22Rv1 (cell line): Measurements from ENCODE around the gene IFNG.
A peak's percentile ranks its signal among the peaks of the same experiment; 100 is the strongest.

ENCODE experiments used
- H3K27ac ChIP-seq: fragments of 450-650 bp; 2 replicates; pipeline ENCODE4 v1.5.1; 2017
- CTCF ChIP-seq: fragments of 450-650 bp; IDR thresholded peaks from 2 replicates; pipeline ENCODE4 v1.5.1; 2017; ENCODE audit warnings: mild to moderate bottlenecking
- ZFX ChIP-seq: fragments of 450-650 bp; IDR thresholded peaks from 2 replicates; pipeline ENCODE4 v1.6.1; 2017; ENCODE audit warnings: antibody characterized with exemption, borderline replicate concordance

IFNG gene

GRCh38 chr12:68166317-68166831, 6.8 kb upstream of the IFNG start:
- H3K27ac ChIP-seq = no peak overlapping the region
- TF ChIP-seq CTCF (no peak), ZFX (no peak)

GRCh38 chr12:68163560-68164081, 4.1 kb upstream of the IFNG start:
- TF ChIP-seq ZFX (no peak), CTCF (no peak)
- H3K27ac ChIP-seq = no peak overlapping the region

- H3K27ac ChIP-seq = no peak overlapping the region
- TF ChIP-seq CTCF (no peak), ZFX (no peak)
Measured at GRCh38 chr12:68162374-68162773, 2.8 kb upstream of the IFNG start.

GRCh38 chr12:68158432-68158831, 1.1 kb downstream of the IFNG start:
- no peak for TF ChIP-seq ZFX
- peak; percentile 76 for TF ChIP-seq CTCF
- H3K27ac ChIP-seq = no peak overlapping the region

- H3K27ac ChIP-seq = no peak overlapping the region
- TF ChIP-seq ZFX = no peak
- TF ChIP-seq CTCF = no peak
Measured at GRCh38 chr12:68157380-68157779, 2.2 kb downstream of the IFNG start.

GRCh38 chr12:68156636-68157035, 2.9 kb downstream of the IFNG start:
- H3K27ac ChIP-seq = no peak overlapping the region
- TF ChIP-seq CTCF (no peak), ZFX (no peak)

GRCh38 chr12:68154779-68155178, 4.8 kb downstream of the IFNG start:
- no peak overlapping the region for H3K27ac ChIP-seq
- TF ChIP-seq CTCF (no peak), ZFX (no peak)
